Endothelial cell of umbilical vein (primary cell): ENCODE data around the gene TRAPPC10.

Experiments used
- EZH2 ChIP-seq: IDR thresholded peaks from 2 replicates; pipeline ENCODE4 v1.6.1; 2012; ENCODE audit warnings: borderline replicate concordance, low read depth, mild to moderate bottlenecking, moderate library complexity, low read length, inconsistent platforms; ENCODE audit not compliant: severe bottlenecking
- FOS ChIP-seq: IDR thresholded peaks from 2 replicates; pipeline ENCODE4 v1.6.1; 2011; ENCODE audit warnings: mild to moderate bottlenecking, low read length, moderate library complexity, borderline replicate concordance; ENCODE audit not compliant: insufficient read depth
- POLR2AphosphoS5 ChIP-seq: IDR thresholded peaks from 2 replicates; pipeline ENCODE4 v1.6.1; 2012; ENCODE audit warnings: low read depth, mild to moderate bottlenecking, control low read depth, low read length, moderate library complexity; ENCODE audit not compliant: insufficient read depth
- TF ChIP-seq, protein P1 (sequence below), 2 donors: IDR thresholded peaks; 1 replicate in 1 of 2; 2 replicates in 1 of 2; pipeline ENCODE4 v1.5.1; 2011; ENCODE audit warnings: low read length in 2 of 2, mild to moderate bottlenecking in 2 of 2, moderate library complexity in 2 of 2, control low read depth in 1 of 2, inconsistent platforms in 1 of 2, low read depth in 1 of 2; ENCODE audit not compliant: insufficient read depth in 1 of 2; ENCODE audit errors: extremely low read depth in 1 of 2

DNA sequence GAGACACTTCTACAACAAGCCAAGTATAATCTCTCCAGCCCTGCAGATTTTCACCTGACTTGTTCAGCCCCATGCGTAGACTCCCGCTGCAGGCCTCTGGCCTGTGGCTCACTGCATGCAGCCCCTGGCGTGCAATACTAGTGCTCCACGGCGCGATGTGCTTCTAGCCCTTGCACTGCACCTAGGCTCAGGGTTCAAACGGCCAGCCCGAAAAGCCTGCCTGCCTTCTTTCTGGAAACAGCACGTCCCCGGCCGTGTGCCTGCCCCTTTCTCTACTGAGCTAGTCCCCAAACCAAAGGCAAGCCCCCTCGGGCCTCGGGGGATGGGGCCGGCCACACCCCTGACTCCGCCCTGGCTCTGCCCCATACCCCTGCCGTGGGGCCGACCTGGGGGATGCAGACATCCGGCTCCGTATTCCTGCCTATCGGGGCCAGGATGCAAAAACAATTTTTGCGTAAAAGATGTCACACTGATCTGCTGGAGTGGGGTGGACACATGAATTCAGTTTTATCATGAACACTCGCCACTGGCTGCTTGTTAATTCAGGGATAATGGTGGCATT lies 26.3 kb upstream of the TRAPPC10 start:
- TF ChIP-seq, protein P1, sequence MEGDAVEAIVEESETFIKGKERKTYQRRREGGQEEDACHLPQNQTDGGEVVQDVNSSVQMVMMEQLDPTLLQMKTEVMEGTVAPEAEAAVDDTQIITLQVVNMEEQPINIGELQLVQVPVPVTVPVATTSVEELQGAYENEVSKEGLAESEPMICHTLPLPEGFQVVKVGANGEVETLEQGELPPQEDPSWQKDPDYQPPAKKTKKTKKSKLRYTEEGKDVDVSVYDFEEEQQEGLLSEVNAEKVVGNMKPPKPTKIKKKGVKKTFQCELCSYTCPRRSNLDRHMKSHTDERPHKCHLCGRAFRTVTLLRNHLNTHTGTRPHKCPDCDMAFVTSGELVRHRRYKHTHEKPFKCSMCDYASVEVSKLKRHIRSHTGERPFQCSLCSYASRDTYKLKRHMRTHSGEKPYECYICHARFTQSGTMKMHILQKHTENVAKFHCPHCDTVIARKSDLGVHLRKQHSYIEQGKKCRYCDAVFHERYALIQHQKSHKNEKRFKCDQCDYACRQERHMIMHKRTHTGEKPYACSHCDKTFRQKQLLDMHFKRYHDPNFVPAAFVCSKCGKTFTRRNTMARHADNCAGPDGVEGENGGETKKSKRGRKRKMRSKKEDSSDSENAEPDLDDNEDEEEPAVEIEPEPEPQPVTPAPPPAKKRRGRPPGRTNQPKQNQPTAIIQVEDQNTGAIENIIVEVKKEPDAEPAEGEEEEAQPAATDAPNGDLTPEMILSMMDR (IDR thresholded peaks at IDR 0.05; ENCODE audit: extremely low read depth in 1 of 2, insufficient read depth in 1 of 2, low read depth in 1 of 2, low read length in 2 of 2) = no peak
- no peak for TF ChIP-seq EZH2
- TF ChIP-seq POLR2AphosphoS5 = no peak
- TF ChIP-seq FOS = no peak
